Camera-type eye (tissue), 1 donor: Measurements from ENCODE around the gene C1orf94. TPM values are rescaled to one million over a fixed set of nuclear protein-coding genes. Genes with fewer than 3 reads are reported as not detected.

ENCODE experiments used
- total RNA-seq: library from RNA; depleted of rRNA; stranded (reverse); fragments of >200 nt; gene quantifications from one replicate; pipeline ENCODE4 v1.2.3, GENCODE V29; 2014

The C1orf94 gene, protein sequence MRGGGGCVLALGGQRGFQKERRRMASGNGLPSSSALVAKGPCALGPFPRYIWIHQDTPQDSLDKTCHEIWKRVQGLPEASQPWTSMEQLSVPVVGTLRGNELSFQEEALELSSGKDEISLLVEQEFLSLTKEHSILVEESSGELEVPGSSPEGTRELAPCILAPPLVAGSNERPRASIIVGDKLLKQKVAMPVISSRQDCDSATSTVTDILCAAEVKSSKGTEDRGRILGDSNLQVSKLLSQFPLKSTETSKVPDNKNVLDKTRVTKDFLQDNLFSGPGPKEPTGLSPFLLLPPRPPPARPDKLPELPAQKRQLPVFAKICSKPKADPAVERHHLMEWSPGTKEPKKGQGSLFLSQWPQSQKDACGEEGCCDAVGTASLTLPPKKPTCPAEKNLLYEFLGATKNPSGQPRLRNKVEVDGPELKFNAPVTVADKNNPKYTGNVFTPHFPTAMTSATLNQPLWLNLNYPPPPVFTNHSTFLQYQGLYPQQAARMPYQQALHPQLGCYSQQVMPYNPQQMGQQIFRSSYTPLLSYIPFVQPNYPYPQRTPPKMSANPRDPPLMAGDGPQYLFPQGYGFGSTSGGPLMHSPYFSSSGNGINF
- 0.33 TPM for total RNA-seq

GRCh38 chr1:34176830-34177603 lies at the start of gene C1orf94:
TSS of gene C1orf94 (plus strand) at chr1:34176907. CDS start at chr1:34177790, 883 bp downstream.

GRCh38 chr1:34164771-34165391 lies 11.8 kb upstream of the C1orf94 start, which contains the start of gene CSMD2:
TSS of gene CSMD2 (minus strand) at chr1:34165230. CDS start at chr1:34165097, 133 bp downstream.

Other genes with a start within 250 kb of the C1orf94 start
- 9.2 TPM for gene CSMD2, start 11.7 kb upstream of the C1orf94 start, total RNA-seq